Esophagus muscularis mucosa (tissue), 4 donors: ENCODE measurements around the gene RIMS3. TPM values are rescaled to one million over a fixed set of nuclear protein-coding genes. Genes with fewer than 3 reads are reported as not detected.
A peak's percentile ranks its signal among the peaks of the same experiment; 100 is the strongest.

Experiments
- DNase-seq: peaks from one replicate; pipeline ENCODE4 v3.0.0-alpha.2; 2017; ENCODE audit errors: extremely low spot score
- H3K27ac ChIP-seq, 4 donors: fragments of 200-600 bp; sonication (generic); replicated peaks in 1 of 4; 1 replicate in 3 of 4; 2 replicates in 1 of 4; pipeline ENCODE4 v1.5.1; 2016 to 2019; ENCODE audit warnings: mild to moderate bottlenecking in 1 of 4
- H3K27me3 ChIP-seq, 4 donors: fragments of 200-600 bp; sonication (generic); one replicate each; pipeline versions ENCODE4 v1.5.1 to v1.6.0; 2016 to 2019
- H3K36me3 ChIP-seq, 4 donors: fragments of 200-600 bp; sonication (generic); one replicate each; pipeline ENCODE4 v1.5.1; 2016 to 2019
- H3K4me1 ChIP-seq, 4 donors: fragments of 200-600 bp; sonication (generic); one replicate each; pipeline ENCODE4 v1.5.1; 2016 to 2019
- H3K4me3 ChIP-seq, 4 donors: fragments of 200-600 bp; sonication (generic); 1 replicate in 2 of 4; 2 replicates in 2 of 4; pipeline ENCODE4 v1.5.1; 2016 to 2019; ENCODE audit warnings: mild to moderate bottlenecking in 4 of 4, moderate library complexity in 1 of 4
- H3K9me3 ChIP-seq, 4 donors: fragments of 200-600 bp; sonication (generic); 1 replicate in 3 of 4; 2 replicates in 1 of 4; pipeline ENCODE4 v1.5.1; 2016 to 2019
- EP300 ChIP-seq: sonication (generic); formaldehyde crosslinking; IDR thresholded peaks from one replicate; pipeline ENCODE4 v1.6.1; 2017; ENCODE audit warnings: antibody characterized with exemption
- POLR2A ChIP-seq: fragments of 450-650 bp; IDR thresholded peaks from one replicate; pipeline ENCODE4 v1.6.1; 2017; ENCODE audit warnings: antibody characterized with exemption, moderate library complexity, mild to moderate bottlenecking, low read depth
- POLR2AphosphoS5 ChIP-seq, 2 donors: sonication (generic); formaldehyde crosslinking; IDR thresholded peaks; one replicate each; pipeline ENCODE4 v1.6.1; 2017; ENCODE audit warnings: antibody characterized with exemption in 2 of 2
- WGBS: methylation state at CpG from one replicate; pipeline ENCODE4 v1.1.5; 2018; 5-methylcytosine and 5-hydroxymethylcytosine counted together
- intact Hi-C: fragments of 100-400 bp; cut with DNase I; formaldehyde crosslinking; loops from one replicate; pipeline ENCODE4 v1.15.1; 2023
- total RNA-seq, 4 donors: library from RNA; depleted of rRNA; stranded (reverse); fragments of >200 nt; gene quantifications; one replicate each; pipeline versions ENCODE4 v1.1.0 to v1.2.1, GENCODE V29; 2016
- TF ChIP-seq, protein P1 (sequence below), 3 experiments: fragments of 200-600 bp in 2 of 3; fragments of 450-650 bp in 1 of 3; sonication (generic) in 2 of 3; IDR thresholded peaks; one replicate each; pipeline ENCODE4 v1.5.1; 2017 to 2019; ENCODE audit warnings: antibody characterized with exemption in 3 of 3, mild to moderate bottlenecking in 2 of 3, moderate library complexity in 1 of 3

Gene RIMS3
- total RNA-seq, 4 donors from 2014 or later = 5.4 to 15.7 (median 9.2) TPM

GRCh38 chr1:40692429-40692895 lies 27.0 kb upstream of the RIMS3 start:
- peaks cover 22 to 62% (median 57%) of the 10 kb centered on the region in 4 donors for H3K4me1 ChIP-seq
- WGBS = 1% methylated on average over 9 of the region's 9 CpGs
- TF ChIP-seq, protein P1, sequence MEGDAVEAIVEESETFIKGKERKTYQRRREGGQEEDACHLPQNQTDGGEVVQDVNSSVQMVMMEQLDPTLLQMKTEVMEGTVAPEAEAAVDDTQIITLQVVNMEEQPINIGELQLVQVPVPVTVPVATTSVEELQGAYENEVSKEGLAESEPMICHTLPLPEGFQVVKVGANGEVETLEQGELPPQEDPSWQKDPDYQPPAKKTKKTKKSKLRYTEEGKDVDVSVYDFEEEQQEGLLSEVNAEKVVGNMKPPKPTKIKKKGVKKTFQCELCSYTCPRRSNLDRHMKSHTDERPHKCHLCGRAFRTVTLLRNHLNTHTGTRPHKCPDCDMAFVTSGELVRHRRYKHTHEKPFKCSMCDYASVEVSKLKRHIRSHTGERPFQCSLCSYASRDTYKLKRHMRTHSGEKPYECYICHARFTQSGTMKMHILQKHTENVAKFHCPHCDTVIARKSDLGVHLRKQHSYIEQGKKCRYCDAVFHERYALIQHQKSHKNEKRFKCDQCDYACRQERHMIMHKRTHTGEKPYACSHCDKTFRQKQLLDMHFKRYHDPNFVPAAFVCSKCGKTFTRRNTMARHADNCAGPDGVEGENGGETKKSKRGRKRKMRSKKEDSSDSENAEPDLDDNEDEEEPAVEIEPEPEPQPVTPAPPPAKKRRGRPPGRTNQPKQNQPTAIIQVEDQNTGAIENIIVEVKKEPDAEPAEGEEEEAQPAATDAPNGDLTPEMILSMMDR (IDR thresholded peaks at IDR 0.05) = no peak
- TF ChIP-seq POLR2AphosphoS5 (IDR thresholded peaks at IDR 0.05) = no peak
- no peak for TF ChIP-seq POLR2A
- no peak for TF ChIP-seq EP300
- H3K27ac ChIP-seq = peak overlapping the region; percentile 99 to 100 (median 100)
- intact Hi-C loops = loop anchor here (5.0 kb wide), 1 partner anchor 75 kb away; no protein-coding TSS in a partner anchor
- H3K9me3 ChIP-seq = no peaks in the 10 kb centered on the region
- DNase-seq = no peak
- peak overlapping the region; percentile 80 to 98 (median 92) for H3K4me3 ChIP-seq
- peaks cover 0 to 4% (median 0%) of the 10 kb centered on the region in 4 donors for H3K36me3 ChIP-seq
- no peaks in the 10 kb centered on the region for H3K27me3 ChIP-seq

GRCh38 chr1:40691538-40692428 lies 26.3 kb upstream of the RIMS3 start, which contains the start of gene NFYC:
NFYC (plus strand) TSS chr1:40691704; CDS start chr1:40738844, 47,140 bp downstream.
- 0% methylated on average over 36 of the region's 84 CpGs for WGBS
- H3K36me3 ChIP-seq = peaks cover 0 to 6% (median 5%) of the 10 kb centered on the region in 4 donors
- H3K4me3 ChIP-seq = peak within 1 kb of the TSS; percentile 80 to 98 (median 92)
- intact Hi-C loops = loop anchor here (5.0 kb wide), 1 partner anchor 76 kb away; no protein-coding TSS in a partner anchor
- TF ChIP-seq POLR2AphosphoS5 (IDR thresholded peaks at IDR 0.05) (peak; percentile 85 to 99), EP300 (no peak), POLR2A (peak; percentile 95)
- TF ChIP-seq, protein P1 (IDR thresholded peaks at IDR 0.05) = peak in 1 of 3 experiments; percentile 21
- H3K9me3 ChIP-seq = no peaks in the 10 kb centered on the region
- H3K4me1 ChIP-seq = peaks cover 17 to 56% (median 50%) of the 10 kb centered on the region in 4 donors
- DNase-seq = peak; percentile 99
- H3K27ac ChIP-seq = peak within 1 kb of the TSS; percentile 99 to 100 (median 100)
- H3K27me3 ChIP-seq = no peaks in the 10 kb centered on the region

- peak overlapping the region; percentile 99 to 100 (median 100) for H3K27ac ChIP-seq
- DNase-seq = no peak
- peaks cover 12 to 48% (median 43%) of the 10 kb centered on the region in 4 donors for H3K4me1 ChIP-seq
- no peaks in the 10 kb centered on the region for H3K9me3 ChIP-seq
- no peaks in the 10 kb centered on the region for H3K27me3 ChIP-seq
- TF ChIP-seq, protein P1 (IDR thresholded peaks at IDR 0.05) = no peak
- TF ChIP-seq POLR2AphosphoS5 (IDR thresholded peaks at IDR 0.05) = no peak
- no peak for TF ChIP-seq EP300
- H3K36me3 ChIP-seq = peaks cover 0 to 14% (median 11%) of the 10 kb centered on the region in 4 donors
- H3K4me3 ChIP-seq = peak overlapping the region; percentile 80 to 98 (median 92)
- 25% methylated on average over 17 of the region's 18 CpGs for WGBS
- intact Hi-C loops = loop anchor here (5.0 kb wide), 1 partner anchor 76 kb away; no protein-coding TSS in a partner anchor
These were observed 25.5 kb upstream of the RIMS3 start for GRCh38 chr1:40690771-40691537.

GRCh38 chr1:40689737-40690136 lies 24.3 kb upstream of the RIMS3 start:
- no peak for DNase-seq
- intact Hi-C loops = loop anchor here (5.0 kb wide), 1 partner anchor 78 kb away; no protein-coding TSS in a partner anchor

More at GRCh38 chr1:40689737-40690136, 24.3 kb upstream of the RIMS3 start:
- Histone ChIP-seq H3K9me3 (no peaks in the 10 kb centered on the region), H3K27ac (no peak overlapping the region), H3K4me3 (no peak overlapping the region), H3K4me1 (peaks cover 12 to 40% (median 36%) of the 10 kb centered on the region in 4 donors), H3K27me3 (no peaks in the 10 kb centered on the region), H3K36me3 (peaks cover 0 to 21% (median 12%) of the 10 kb centered on the region in 4 donors)
- TF ChIP-seq POLR2AphosphoS5 (IDR thresholded peaks at IDR 0.05) (no peak), EP300 (no peak), POLR2A (no peak)
- TF ChIP-seq, protein P1 (IDR thresholded peaks at IDR 0.05) = no peak
- 11% methylated on average over 1 of the region's 1 CpG for WGBS
